Nephron progenitor cell (in vitro differentiated cells): Measurements from ENCODE around the gene CAMKV.
A peak's percentile ranks its signal among the peaks of the same experiment; 100 is the strongest.
"Not testable (repeated sequence)": the region's sequence is repeated elsewhere in the genome, so short reads cannot be mapped to it uniquely, and the experiment has no call there.

Experiments used
- DNase-seq: peaks from one replicate; pipeline ENCODE4 v3.0.0; 2021
- H3K27ac Mint-ChIP-seq: 2 replicates; pipeline ENCODE4 v1.8.0; 2021; ENCODE audit warnings: mild to moderate bottlenecking, moderate library complexity, mixed read lengths
- H3K27me3 Mint-ChIP-seq: 2 replicates; pipeline ENCODE4 v1.8.0; 2021; ENCODE audit warnings: mild to moderate bottlenecking, low read depth, mixed read lengths; ENCODE audit not compliant: poor library complexity
- H3K36me3 Mint-ChIP-seq: 2 replicates; pipeline ENCODE4 v1.8.0; 2021; ENCODE audit warnings: low read depth, mixed read lengths
- H3K4me1 Mint-ChIP-seq: 2 replicates; pipeline ENCODE4 v1.8.0; 2021; ENCODE audit warnings: mixed read lengths
- H3K4me3 Mint-ChIP-seq: 2 replicates; pipeline ENCODE4 v1.8.0; 2021; ENCODE audit warnings: mild to moderate bottlenecking, moderate library complexity, mixed read lengths
- H3K9me3 Mint-ChIP-seq: 2 replicates; pipeline ENCODE4 v1.8.0; 2021; ENCODE audit warnings: mild to moderate bottlenecking, moderate library complexity, mixed read lengths
- TF ChIP-seq, protein P1 (sequence below): fragments of 200-600 bp; sonication (generic); IDR thresholded peaks from 2 replicates; pipeline ENCODE4 v1.5.0; 2021; ENCODE audit warnings: antibody characterized with exemption

The CAMKV gene

GRCh38 chr3:49911124-49911420 is 41.4 kb upstream of the CAMKV start:
- Mint-ChIP-seq H3K36me3 (peaks cover 10% of the 10 kb centered on the region), H3K27ac (no peak overlapping the region), H3K9me3 (no peaks in the 10 kb centered on the region), H3K4me1 (peaks cover 6% of the 10 kb centered on the region), H3K27me3 (peaks cover 46% of the 10 kb centered on the region), H3K4me3 (no peak overlapping the region)
- no peak for DNase-seq
- TF ChIP-seq, protein P1, sequence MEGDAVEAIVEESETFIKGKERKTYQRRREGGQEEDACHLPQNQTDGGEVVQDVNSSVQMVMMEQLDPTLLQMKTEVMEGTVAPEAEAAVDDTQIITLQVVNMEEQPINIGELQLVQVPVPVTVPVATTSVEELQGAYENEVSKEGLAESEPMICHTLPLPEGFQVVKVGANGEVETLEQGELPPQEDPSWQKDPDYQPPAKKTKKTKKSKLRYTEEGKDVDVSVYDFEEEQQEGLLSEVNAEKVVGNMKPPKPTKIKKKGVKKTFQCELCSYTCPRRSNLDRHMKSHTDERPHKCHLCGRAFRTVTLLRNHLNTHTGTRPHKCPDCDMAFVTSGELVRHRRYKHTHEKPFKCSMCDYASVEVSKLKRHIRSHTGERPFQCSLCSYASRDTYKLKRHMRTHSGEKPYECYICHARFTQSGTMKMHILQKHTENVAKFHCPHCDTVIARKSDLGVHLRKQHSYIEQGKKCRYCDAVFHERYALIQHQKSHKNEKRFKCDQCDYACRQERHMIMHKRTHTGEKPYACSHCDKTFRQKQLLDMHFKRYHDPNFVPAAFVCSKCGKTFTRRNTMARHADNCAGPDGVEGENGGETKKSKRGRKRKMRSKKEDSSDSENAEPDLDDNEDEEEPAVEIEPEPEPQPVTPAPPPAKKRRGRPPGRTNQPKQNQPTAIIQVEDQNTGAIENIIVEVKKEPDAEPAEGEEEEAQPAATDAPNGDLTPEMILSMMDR = no peak

- peak; percentile 54 for DNase-seq
- peaks cover 48% of the 10 kb centered on the region for H3K27me3 Mint-ChIP-seq
- TF ChIP-seq, protein P1 = peak; percentile 18
- H3K36me3 Mint-ChIP-seq = peaks cover 10% of the 10 kb centered on the region
- peaks cover 11% of the 10 kb centered on the region for H3K4me1 Mint-ChIP-seq
- H3K27ac Mint-ChIP-seq = no peak overlapping the region
- H3K4me3 Mint-ChIP-seq = peak overlapping the region; percentile 60
- no peaks in the 10 kb centered on the region for H3K9me3 Mint-ChIP-seq
Measured at GRCh38 chr3:49910409-49911123, 40.9 kb upstream of the CAMKV start.

GRCh38 chr3:49908373-49909199 is 38.9 kb upstream of the CAMKV start:
- Mint-ChIP-seq H3K36me3 (peaks cover 10% of the 10 kb centered on the region), H3K4me3 (no peak overlapping the region), H3K4me1 (peaks cover 16% of the 10 kb centered on the region), H3K27ac (no peak overlapping the region), H3K9me3 (no peaks in the 10 kb centered on the region), H3K27me3 (peaks cover 42% of the 10 kb centered on the region)
- DNase-seq = no peak
- TF ChIP-seq, protein P1 = no peak

GRCh38 chr3:49906073-49906743 is 36.5 kb upstream of the CAMKV start:
- peak; percentile 49 for DNase-seq
- Mint-ChIP-seq H3K27ac (no peak overlapping the region), H3K27me3 (peaks cover 33% of the 10 kb centered on the region), H3K4me1 (peaks cover 16% of the 10 kb centered on the region), H3K4me3 (no peak overlapping the region), H3K9me3 (no peaks in the 10 kb centered on the region), H3K36me3 (peaks cover 10% of the 10 kb centered on the region)
- TF ChIP-seq, protein P1 = peak; percentile 55

DNA sequence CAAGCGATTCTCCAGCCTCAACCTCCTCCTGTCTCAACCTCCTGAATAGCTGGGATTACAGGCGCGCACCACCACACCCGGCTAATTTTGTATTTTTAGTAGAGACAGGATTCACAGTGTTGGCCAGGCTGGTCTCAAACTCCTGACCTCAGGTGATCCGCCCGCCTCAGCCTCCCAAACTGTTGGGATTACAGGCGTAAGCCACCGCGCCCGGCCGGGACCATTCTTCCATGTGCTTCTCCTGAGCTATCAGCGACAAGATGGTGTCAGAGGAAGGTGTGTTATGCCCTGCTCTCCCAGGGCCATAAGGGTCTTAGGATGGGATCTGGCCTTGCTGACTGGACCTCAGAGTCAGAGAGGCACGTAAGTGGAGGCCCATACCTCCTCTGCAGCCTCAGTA is 34.7 kb upstream of the CAMKV start:
- H3K36me3 Mint-ChIP-seq, H3K4me3 Mint-ChIP-seq, H3K27ac Mint-ChIP-seq, DNase-seq, H3K9me3 Mint-ChIP-seq: not testable (repeated sequence)
- H3K4me1 Mint-ChIP-seq = peaks cover 12% of the 10 kb centered on the region
- peaks cover 16% of the 10 kb centered on the region for H3K27me3 Mint-ChIP-seq
